GM18868 (cell line): Measurements from ENCODE around the gene PSAT1.

ENCODE experiments used
- ATAC-seq: cut with Tn5 transposase; IDR thresholded peaks from one replicate; pipeline ENCODE4 v1.9.1; 2021; ENCODE audit warnings: mild to moderate bottlenecking, moderate library complexity; ENCODE audit not compliant: unreplicated experiment

PSAT1 gene

GRCh38 chr9:78365748-78366697 lies 69.1 kb downstream of the PSAT1 start:
- no peak for ATAC-seq

GRCh38 chr9:78366827-78367226 lies 69.9 kb downstream of the PSAT1 start:
- no peak for ATAC-seq

DNA sequence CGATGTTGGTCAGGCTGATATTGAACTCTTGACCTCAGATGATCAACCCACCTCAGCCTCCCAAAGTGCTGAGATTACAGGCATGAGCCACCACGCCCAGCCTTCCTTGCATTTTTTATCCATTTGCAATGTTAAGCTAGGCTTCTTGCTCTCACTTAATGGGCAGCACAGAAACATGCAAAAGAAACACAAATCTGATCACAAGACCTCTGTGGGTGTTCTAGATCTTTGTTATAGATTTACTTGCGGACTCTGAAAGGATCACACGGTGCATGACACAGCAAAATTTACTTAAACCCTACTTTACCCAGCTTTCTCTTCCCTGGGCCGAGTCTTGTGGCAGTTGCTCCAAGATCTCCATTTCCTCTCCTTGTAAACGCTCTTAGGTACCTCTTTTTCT lies 71.3 kb downstream of the PSAT1 start:
- ATAC-seq, result no peak

DNA sequence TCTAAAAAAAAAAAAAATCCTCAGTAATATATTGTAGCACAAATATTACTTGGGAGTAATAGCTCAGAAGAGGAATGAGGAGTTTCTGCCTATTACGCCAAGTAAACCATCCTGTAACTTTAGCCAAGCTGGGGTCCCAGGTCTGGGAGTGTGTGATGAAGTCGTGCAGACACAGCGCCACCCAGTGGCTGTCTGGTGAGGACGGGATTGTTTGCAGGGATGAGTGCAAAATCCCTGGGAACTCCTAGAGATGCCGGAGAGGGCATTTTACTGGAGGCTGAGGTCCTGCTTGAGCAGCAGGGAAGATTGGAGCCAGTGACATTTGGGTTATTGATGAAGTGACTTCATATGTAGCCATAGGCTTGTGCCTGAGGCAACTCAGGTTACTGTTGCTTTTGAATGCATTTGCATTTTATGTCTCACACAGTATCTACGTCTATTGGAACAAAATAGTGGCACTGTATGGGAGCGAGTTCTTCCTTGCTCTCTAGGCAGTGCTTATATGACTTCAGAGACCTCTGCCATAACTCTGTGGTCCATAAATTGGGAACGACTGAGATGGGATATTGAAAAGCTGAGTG lies 72.8 kb downstream of the PSAT1 start:
- peak; percentile 72 for ATAC-seq

DNA sequence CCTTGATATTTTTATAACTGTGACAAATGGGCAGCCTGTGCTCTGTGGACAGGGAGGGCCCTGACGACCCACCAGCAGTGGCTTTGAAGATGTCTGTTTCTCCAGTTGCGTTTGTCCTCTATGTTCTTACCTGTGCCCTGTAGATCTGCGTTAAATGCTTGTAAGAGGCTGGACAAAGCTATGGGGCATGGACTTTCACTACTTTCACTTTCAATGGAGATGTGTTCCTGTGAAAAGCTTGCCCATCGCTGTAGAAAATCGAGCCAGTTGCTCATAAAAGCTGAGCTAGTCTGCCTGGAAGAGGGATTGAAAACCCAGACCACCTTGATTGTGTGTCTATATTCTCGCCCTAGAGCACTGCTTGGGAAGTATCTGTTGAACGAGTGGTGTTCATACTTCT lies 74.1 kb downstream of the PSAT1 start:
- no peak for ATAC-seq

DNA sequence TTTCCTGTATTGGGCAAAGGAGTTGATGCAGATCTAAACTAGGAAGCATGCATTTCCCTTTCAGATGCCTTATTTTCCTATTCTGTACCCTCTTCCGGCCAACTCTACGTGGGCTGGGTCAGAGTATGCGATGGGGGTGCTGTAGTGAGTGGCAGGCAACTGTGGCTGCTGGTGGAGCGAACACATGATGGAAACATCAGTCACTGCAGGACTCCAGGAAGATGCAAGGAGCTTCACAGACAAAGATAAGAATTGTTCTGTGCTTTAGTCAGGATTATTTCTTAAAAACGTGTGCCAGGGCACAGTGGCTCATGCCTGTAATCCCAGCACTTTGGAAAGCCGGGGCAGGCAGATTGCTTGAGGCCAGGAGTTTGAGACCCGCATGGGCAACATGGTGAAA lies 75.1 kb downstream of the PSAT1 start:
- no peak for ATAC-seq
